Coronary artery (tissue), 2 donors: ENCODE data around the gene SELENOM.

Source experiments
- DNase-seq: peaks from one replicate; pipeline ENCODE4 v3.0.0-alpha.2; 2017; ENCODE audit warnings: low spot score
- H3K27ac ChIP-seq, 2 donors: fragments of 200-600 bp; sonication (generic); one replicate each; pipeline ENCODE4 v1.5.1; 2016 to 2019
- H3K4me3 ChIP-seq: fragments of 200-600 bp; sonication (generic); 2 replicates; pipeline ENCODE4 v1.5.1; 2016; ENCODE audit warnings: mild to moderate bottlenecking, moderate library complexity
- CTCF ChIP-seq: fragments of 200-600 bp; sonication (generic); IDR thresholded peaks from one replicate; pipeline ENCODE4 v1.5.1; 2019; ENCODE audit warnings: antibody characterized with exemption

The SELENOM gene

DNA sequence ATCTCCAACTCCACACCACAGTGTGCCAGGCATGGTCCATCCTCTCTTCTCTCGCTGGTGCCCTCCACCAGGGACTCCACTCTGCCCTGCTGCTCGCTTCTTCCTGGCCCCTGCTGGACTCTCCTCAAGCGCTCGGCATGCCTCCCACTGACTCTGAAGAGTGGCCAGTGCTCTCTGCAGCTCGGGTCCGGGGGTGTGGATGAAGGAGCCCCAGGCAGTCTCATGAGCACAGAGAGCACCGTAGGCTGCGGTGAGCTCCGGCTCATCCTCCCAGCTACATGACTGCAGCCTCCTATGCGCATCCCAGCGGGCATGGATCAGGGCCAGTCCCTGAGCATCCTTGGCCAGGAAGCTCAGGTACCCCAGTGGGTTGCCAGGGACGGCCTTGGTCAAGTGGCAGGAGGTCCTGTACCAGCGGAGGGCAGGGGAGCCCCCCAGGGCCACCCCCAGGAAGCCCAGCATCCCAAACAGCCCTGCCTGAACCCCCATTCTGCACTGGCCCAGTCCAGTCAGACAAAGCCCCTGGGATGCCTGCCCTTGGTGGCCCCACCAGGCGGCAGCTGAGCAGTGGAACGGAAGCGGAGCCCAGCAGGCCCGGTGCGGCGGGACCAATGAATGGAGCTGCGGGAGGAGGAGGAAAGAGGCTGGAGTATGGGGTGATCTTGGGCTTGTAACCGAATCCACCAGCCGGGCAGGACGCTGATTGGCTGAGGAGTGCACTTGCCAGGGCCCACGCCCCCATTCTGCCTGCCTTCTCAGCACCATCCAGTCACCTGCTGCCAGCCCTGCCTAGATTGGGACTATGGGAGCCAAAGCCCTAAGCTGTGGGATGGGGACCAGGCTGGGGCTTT, 32.7 kb upstream of the SELENOM start, which contains the start of gene PLA2G3:
PLA2G3 (minus strand) TSS at position 643 of the 851 bp plus-strand sequence; CDS start at position 489, 154 bp downstream.
- H3K4me3 ChIP-seq = no peak within 1 kb of the TSS
- no peak within 1 kb of the TSS for H3K27ac ChIP-seq
- no peak for DNase-seq
- no peak for TF ChIP-seq CTCF

- H3K4me3 ChIP-seq = no peak overlapping the region
- H3K27ac ChIP-seq = no peak overlapping the region
- DNase-seq = no peak
- no peak for TF ChIP-seq CTCF
Measured at GRCh38 chr22:31139066-31139465, 31.7 kb upstream of the SELENOM start.

DNA sequence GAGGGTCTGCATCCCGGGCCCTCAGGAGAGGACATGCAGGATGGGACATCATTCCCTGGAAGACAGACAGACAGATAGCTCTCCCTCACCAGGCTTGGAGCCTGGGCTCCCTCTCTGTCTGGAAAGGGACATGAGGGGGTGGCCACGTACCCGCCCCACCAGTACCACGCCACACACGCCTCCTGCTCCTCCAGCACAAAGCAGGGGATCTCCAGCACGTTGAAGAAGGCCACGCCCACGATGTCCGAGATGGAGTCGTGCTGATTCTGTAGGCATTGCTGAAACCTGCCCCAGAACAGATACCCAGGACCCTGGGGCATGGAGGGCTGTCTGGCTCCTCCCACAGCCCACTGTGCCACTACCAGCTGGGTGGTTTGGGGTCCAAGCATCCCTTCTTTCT, 30.8 kb upstream of the SELENOM start:
- no peak for TF ChIP-seq CTCF
- Histone ChIP-seq H3K4me3 (no peak overlapping the region), H3K27ac (no peak overlapping the region)
- no peak for DNase-seq

DNA sequence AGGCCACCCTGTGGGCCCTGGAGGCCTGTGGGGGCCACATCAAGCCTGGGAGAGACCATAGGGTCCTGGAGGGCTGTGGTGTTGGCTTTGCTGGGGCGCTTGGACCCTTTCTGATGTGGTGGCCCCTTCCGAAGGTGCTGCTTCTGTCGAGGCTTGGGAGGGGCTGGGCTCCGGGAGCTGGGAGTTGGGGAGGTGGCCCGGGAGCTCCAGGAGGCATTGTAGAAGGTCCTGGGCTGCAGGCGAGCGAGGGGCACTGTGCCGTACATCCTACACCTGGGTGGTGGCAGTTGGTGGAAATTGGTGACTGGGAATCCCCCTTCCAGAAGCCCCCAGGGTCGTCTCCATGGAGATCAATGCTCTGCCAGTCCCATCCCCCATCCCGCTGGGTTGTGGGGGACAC, 30.4 kb upstream of the SELENOM start:
- Histone ChIP-seq H3K4me3 (no peak overlapping the region), H3K27ac (no peak overlapping the region)
- no peak for TF ChIP-seq CTCF
- no peak for DNase-seq

DNA sequence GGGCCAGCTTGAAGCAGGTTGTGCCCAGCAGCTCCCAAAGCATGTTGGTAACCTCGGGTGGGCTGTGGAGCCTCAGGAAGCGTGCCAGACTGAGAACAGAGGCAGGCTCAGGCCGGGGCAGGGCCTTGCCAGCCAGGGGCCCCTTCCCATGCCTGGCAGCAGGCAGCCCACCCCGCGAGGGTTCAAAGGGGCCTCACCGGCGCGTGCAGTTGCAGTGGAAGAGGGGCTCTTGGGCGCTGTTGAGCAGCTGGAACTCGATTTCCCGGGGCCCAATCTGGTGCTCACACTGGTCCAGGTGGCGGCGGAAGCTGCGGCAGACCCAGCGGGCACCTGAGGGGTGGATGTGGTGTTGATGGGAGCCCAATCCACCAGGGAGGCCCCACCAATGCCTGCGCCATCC, 29.3 kb upstream of the SELENOM start:
- no peak for TF ChIP-seq CTCF
- no peak for DNase-seq
- Histone ChIP-seq H3K4me3 (no peak overlapping the region), H3K27ac (no peak overlapping the region)

GRCh38 chr22:31136155-31136554, 28.8 kb upstream of the SELENOM start:
- TF ChIP-seq CTCF = no peak

DNA sequence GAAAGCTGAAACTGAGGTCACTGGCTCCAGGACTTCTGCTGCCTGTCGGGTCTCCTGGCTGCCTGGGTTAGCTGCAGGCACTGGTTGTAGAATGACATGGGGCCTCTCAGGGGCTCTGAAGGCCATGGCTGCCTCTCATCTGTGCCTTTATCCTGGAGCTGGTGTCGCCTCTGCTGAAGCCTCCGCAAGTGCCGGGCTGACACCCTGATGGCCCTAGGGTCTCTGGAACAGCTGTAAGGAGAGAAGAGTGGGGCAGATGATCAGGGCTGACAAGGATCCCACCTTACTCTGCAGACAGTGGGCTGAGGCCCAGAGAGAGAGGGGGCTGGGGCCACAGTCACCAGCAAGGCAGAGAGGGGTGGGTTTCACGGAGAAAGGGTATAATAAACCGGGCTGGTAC, 28.3 kb upstream of the SELENOM start:
- Histone ChIP-seq H3K27ac (no peak overlapping the region), H3K4me3 (no peak overlapping the region)
- TF ChIP-seq CTCF = no peak
- DNase-seq = no peak

More at GRCh38 chr22:31136155-31136554, 28.8 kb upstream of the SELENOM start:
- DNase-seq = no peak
- H3K27ac ChIP-seq = no peak overlapping the region
- H3K4me3 ChIP-seq = no peak overlapping the region
